ENCODE results near the gene DPYSL3. TPM values are rescaled to one million over a fixed set of nuclear protein-coding genes. Genes with fewer than 3 reads are reported as not detected.

The DPYSL3 gene
- total and polyA plus RNA-seq, 3 experiments from 2014 or later = 0.13 to 0.35 TPM; not detected in 1

GRCh38 chr5:147458581-147458980 lies 51.3 kb downstream of the DPYSL3 start:
- Mint-ChIP-seq H3K4me3 (no peak overlapping the region), H3K27me3 (peaks cover 31 to 55% of the 10 kb centered on the region in 2 donors), H3K36me3 (no peaks in the 10 kb centered on the region), H3K4me1 (peaks cover 6 to 13% (median 10%) of the 10 kb centered on the region in 3 donors), H3K27ac (no peak overlapping the region), H3K9me3 (peaks cover 0 to 2% (median 0%) of the 10 kb centered on the region in 5 donors)
- DNase-seq = no peak
- Histone ChIP-seq H3K9me3 (ENCODE audit: low read length) (no peaks in the 10 kb centered on the region), H3K4me3 (ENCODE audit: low read length) (no peak overlapping the region), H3K4me1 (ENCODE audit: insufficient read depth, low read length) (no peaks in the 10 kb centered on the region), H3K27ac (ENCODE audit: low read depth, low read length) (no peak overlapping the region), H3K27me3 (ENCODE audit: insufficient read depth, low read length, poor library complexity, severe bottlenecking) (no peaks in the 10 kb centered on the region), H3K36me3 (ENCODE audit: insufficient read depth, low read length) (no peaks in the 10 kb centered on the region)
- ChIA-PET CTCF (no interaction called here), POLR2A (interaction anchor here (0.6 kb wide), 1 partner anchor 31 kb away, joined by 3 read pairs; no protein-coding TSS in a partner anchor)

GRCh38 chr5:147455822-147456450 lies 53.9 kb downstream of the DPYSL3 start:
- Histone ChIP-seq H3K4me1 (ENCODE audit: insufficient read depth, low read length) (no peaks in the 10 kb centered on the region), H3K27ac (ENCODE audit: low read depth, low read length) (no peak overlapping the region), H3K9me3 (ENCODE audit: low read length) (no peaks in the 10 kb centered on the region), H3K36me3 (ENCODE audit: insufficient read depth, low read length) (no peaks in the 10 kb centered on the region), H3K27me3 (ENCODE audit: insufficient read depth, low read length, poor library complexity, severe bottlenecking) (peaks cover 12% of the 10 kb centered on the region), H3K4me3 (ENCODE audit: low read length) (no peak overlapping the region)
- Mint-ChIP-seq H3K27ac (no peak overlapping the region), H3K36me3 (no peaks in the 10 kb centered on the region), H3K27me3 (peaks cover 48 to 75% of the 10 kb centered on the region in 2 donors), H3K4me1 (peaks cover 11 to 27% (median 23%) of the 10 kb centered on the region in 3 donors), H3K4me3 (peak overlapping the region in 1 of 7 donors; percentile 67), H3K9me3 (peaks cover 0 to 2% (median 0%) of the 10 kb centered on the region in 5 donors)
- no peak for DNase-seq
- POLR2A ChIA-PET = no interaction called here
- CTCF ChIA-PET = interaction anchor here (1.3 kb wide), 1 partner anchor 9 kb away, joined by 3 read pairs; no protein-coding TSS in a partner anchor

GRCh38 chr5:147454996-147455677 lies 54.7 kb downstream of the DPYSL3 start:
- Mint-ChIP-seq H3K4me1 (peaks cover 11 to 27% (median 23%) of the 10 kb centered on the region in 3 donors), H3K4me3 (peak overlapping the region; percentile 48 to 94 (median 83)), H3K27ac (no peak overlapping the region), H3K27me3 (peaks cover 55 to 78% of the 10 kb centered on the region in 2 donors), H3K36me3 (no peaks in the 10 kb centered on the region), H3K9me3 (peaks cover 0 to 2% (median 0%) of the 10 kb centered on the region in 5 donors)
- no peak for DNase-seq
- Histone ChIP-seq H3K4me3 (ENCODE audit: low read length) (no peak overlapping the region), H3K36me3 (ENCODE audit: insufficient read depth, low read length) (no peaks in the 10 kb centered on the region), H3K27ac (ENCODE audit: low read depth, low read length) (no peak overlapping the region), H3K4me1 (ENCODE audit: insufficient read depth, low read length) (no peaks in the 10 kb centered on the region), H3K9me3 (ENCODE audit: low read length) (no peaks in the 10 kb centered on the region), H3K27me3 (ENCODE audit: insufficient read depth, low read length, poor library complexity, severe bottlenecking) (peaks cover 12% of the 10 kb centered on the region)
- CTCF ChIA-PET = no interaction called here
- POLR2A ChIA-PET = no interaction called here

GRCh38 chr5:147453875-147454814 lies 55.7 kb downstream of the DPYSL3 start:
- no peaks in the 10 kb centered on the region for H3K9me3 ChIP-seq (ENCODE audit: low read length)
- POLR2A ChIA-PET = no interaction called here
- Mint-ChIP-seq H3K27ac (peak overlapping the region in 1 of 8 donors; percentile 29), H3K36me3 (no peaks in the 10 kb centered on the region), H3K27me3 (peaks cover 50 to 86% of the 10 kb centered on the region in 2 donors), H3K4me3 (peak overlapping the region; percentile 67 to 94 (median 86)), H3K9me3 (peaks cover 0 to 2% (median 0%) of the 10 kb centered on the region in 5 donors), H3K4me1 (peaks cover 11 to 27% (median 23%) of the 10 kb centered on the region in 3 donors)
- no peak overlapping the region for H3K4me3 ChIP-seq (ENCODE audit: low read length)
- H3K27ac ChIP-seq (ENCODE audit: low read depth, low read length) = no peak overlapping the region
- H3K4me1 ChIP-seq (ENCODE audit: insufficient read depth, low read length) = no peaks in the 10 kb centered on the region
- peak; percentile 41 to 66 (median 52) for DNase-seq
- CTCF ChIA-PET = interaction anchor here (1.1 to 1.5 kb wide), 2 partner anchors 13 to 369 kb away, joined by 5 read pairs; no protein-coding TSS in a partner anchor
- peaks cover 12% of the 10 kb centered on the region for H3K27me3 ChIP-seq (ENCODE audit: insufficient read depth, low read length, poor library complexity, severe bottlenecking)
- H3K36me3 ChIP-seq (ENCODE audit: insufficient read depth, low read length) = no peaks in the 10 kb centered on the region

GRCh38 chr5:147452165-147452811 lies 57.6 kb downstream of the DPYSL3 start:
- no peaks in the 10 kb centered on the region for H3K4me1 ChIP-seq (ENCODE audit: insufficient read depth, low read length)
- Mint-ChIP-seq H3K9me3 (no peaks in the 10 kb centered on the region), H3K27me3 (peaks cover 53 to 80% of the 10 kb centered on the region in 2 donors), H3K36me3 (no peaks in the 10 kb centered on the region), H3K4me3 (peak overlapping the region in 6 of 7 donors; percentile 38 to 68 (median 62)), H3K4me1 (peaks cover 11 to 27% (median 23%) of the 10 kb centered on the region in 3 donors), H3K27ac (no peak overlapping the region)
- H3K27me3 ChIP-seq (ENCODE audit: insufficient read depth, low read length, poor library complexity, severe bottlenecking) = peaks cover 12% of the 10 kb centered on the region
- no peaks in the 10 kb centered on the region for H3K36me3 ChIP-seq (ENCODE audit: insufficient read depth, low read length)
- POLR2A ChIA-PET = no interaction called here
- H3K9me3 ChIP-seq (ENCODE audit: low read length) = no peaks in the 10 kb centered on the region
- CTCF ChIA-PET = no interaction called here
- DNase-seq = no peak
- H3K4me3 ChIP-seq (ENCODE audit: low read length) = no peak overlapping the region
- H3K27ac ChIP-seq (ENCODE audit: low read depth, low read length) = no peak overlapping the region

- Mint-ChIP-seq H3K4me1 (peaks cover 11 to 27% (median 23%) of the 10 kb centered on the region in 3 donors), H3K9me3 (no peaks in the 10 kb centered on the region), H3K4me3 (peak overlapping the region in 1 of 7 donors; percentile 18), H3K36me3 (no peaks in the 10 kb centered on the region), H3K27me3 (peaks cover 54 to 81% of the 10 kb centered on the region in 2 donors), H3K27ac (no peak overlapping the region)
- H3K4me3 ChIP-seq (ENCODE audit: low read length) = no peak overlapping the region
- peaks cover 12% of the 10 kb centered on the region for H3K27me3 ChIP-seq (ENCODE audit: insufficient read depth, low read length, poor library complexity, severe bottlenecking)
- H3K27ac ChIP-seq (ENCODE audit: low read depth, low read length) = no peak overlapping the region
- no peaks in the 10 kb centered on the region for H3K9me3 ChIP-seq (ENCODE audit: low read length)
- ChIA-PET POLR2A (no interaction called here), CTCF (no interaction called here)
- DNase-seq = no peak
- no peaks in the 10 kb centered on the region for H3K4me1 ChIP-seq (ENCODE audit: insufficient read depth, low read length)
- H3K36me3 ChIP-seq (ENCODE audit: insufficient read depth, low read length) = no peaks in the 10 kb centered on the region
Observed at GRCh38 chr5:147451193-147451592, 58.7 kb downstream of the DPYSL3 start.

GRCh38 chr5:147450606-147451005 lies 59.3 kb downstream of the DPYSL3 start:
- DNase-seq = no peak
- no peak overlapping the region for H3K27ac Mint-ChIP-seq
- no peaks in the 10 kb centered on the region for H3K4me1 ChIP-seq (ENCODE audit: insufficient read depth, low read length)
- H3K4me1 Mint-ChIP-seq = peaks cover 11 to 27% (median 23%) of the 10 kb centered on the region in 3 donors
- H3K36me3 Mint-ChIP-seq = no peaks in the 10 kb centered on the region
- ChIA-PET CTCF (no interaction called here), POLR2A (no interaction called here)
- no peaks in the 10 kb centered on the region for H3K9me3 ChIP-seq (ENCODE audit: low read length)
- no peak overlapping the region for H3K4me3 ChIP-seq (ENCODE audit: low read length)
- H3K9me3 Mint-ChIP-seq = no peaks in the 10 kb centered on the region
- H3K27ac ChIP-seq (ENCODE audit: low read depth, low read length) = no peak overlapping the region
- no peak overlapping the region for H3K4me3 Mint-ChIP-seq
- no peaks in the 10 kb centered on the region for H3K36me3 ChIP-seq (ENCODE audit: insufficient read depth, low read length)
- H3K27me3 Mint-ChIP-seq = peaks cover 55 to 75% of the 10 kb centered on the region in 2 donors
- H3K27me3 ChIP-seq (ENCODE audit: insufficient read depth, low read length, poor library complexity, severe bottlenecking) = peaks cover 12% of the 10 kb centered on the region

All from CD8-positive, alpha-beta memory T cell (primary cell).